SK-N-SH (cell line): ENCODE measurements around the gene AUTS2. TPM values are rescaled to one million over a fixed set of nuclear protein-coding genes. Genes with fewer than 3 reads are reported as not detected.

Experiments used
- CTCF ChIA-PET: fragments of 300-600, 350-600 bp; formaldehyde crosslinking; extraction: SDS; loops from one replicate; lab custom pipeline; 2021; lab: Yijun Ruan, JAX
- POLR2A ChIA-PET: fragments of 350-600 bp; sonication (Branson Sonifier 250); formaldehyde crosslinking; extraction: SDS; loops from one replicate; lab custom pipeline; 2020; ENCODE audit warnings: antibody characterized with exemption, inconsistent platforms; lab: Yijun Ruan, JAX
- DNase-seq: peaks from one replicate; pipeline ENCODE4 v3.0.0; 2012
- H2AFZ ChIP-seq: fragments of 200-600 bp; sonication (generic); 2 replicates; pipeline ENCODE4 v1.8.1; 2016; ENCODE audit warnings: antibody characterized with exemption, mild to moderate bottlenecking, low read depth
- H3F3A ChIP-seq: fragments of 200-600 bp; sonication (generic); replicated peaks from 2 replicates; pipeline ENCODE3; 2016; ENCODE audit warnings: antibody characterized with exemption, mild to moderate bottlenecking; ENCODE audit not compliant: insufficient read depth
- H3K27ac ChIP-seq, 2 experiments: fragments of 200-500 bp in 1 of 2; fragments of 200-600 bp in 1 of 2; sonication (Bioruptor generic) in 1 of 2; sonication (generic), shearing (Covaris generic) in 1 of 2; 2 replicates each; pipeline versions ENCODE4 v1.5.1 to v1.6.1; 2014 to 2016; ENCODE audit warnings: low read depth in 2 of 2, inconsistent platforms in 1 of 2, low read length in 1 of 2, mild to moderate bottlenecking in 1 of 2, mixed read lengths in 1 of 2
- H3K27me3 ChIP-seq: fragments of 200-600 bp; sonication (generic), shearing (Covaris generic); 2 replicates; pipeline ENCODE4 v1.6.1; 2016; ENCODE audit warnings: mixed run types; ENCODE audit not compliant: insufficient read depth
- H3K36me3 ChIP-seq, 2 experiments: fragments of 200-500 bp in 1 of 2; fragments of 200-600 bp in 1 of 2; sonication (Bioruptor generic) in 1 of 2; sonication (generic) in 1 of 2; replicated peaks in 1 of 2; 2 replicates each; pipeline versions ENCODE3 to v1.5.1; 2014 to 2016; ENCODE audit warnings: low read length in 1 of 2, mild to moderate bottlenecking in 1 of 2; ENCODE audit not compliant: insufficient read depth in 2 of 2, control insufficient read depth in 1 of 2
- H3K4me1 ChIP-seq, 2 experiments: fragments of 200-500 bp in 1 of 2; fragments of 200-600 bp in 1 of 2; sonication (Bioruptor generic) in 1 of 2; sonication (generic), shearing (Covaris generic) in 1 of 2; 2 replicates each; pipeline versions ENCODE4 v1.5.1 to v1.6.1; 2014 to 2016; ENCODE audit warnings: low read depth in 1 of 2, low read length in 1 of 2, mixed run types in 1 of 2; ENCODE audit not compliant: insufficient read depth in 2 of 2, control insufficient read depth in 1 of 2
- H3K4me2 ChIP-seq: fragments of 200-600 bp; sonication (generic), shearing (Covaris generic); 2 replicates; pipeline ENCODE4 v1.6.1; 2017; ENCODE audit warnings: mixed run types
- H3K4me3 ChIP-seq, 2 experiments: fragments of 200-500 bp in 1 of 2; fragments of 200-600 bp in 1 of 2; sonication (Bioruptor generic) in 1 of 2; sonication (generic), shearing (Covaris generic) in 1 of 2; 2 replicates each; pipeline versions ENCODE4 v1.5.1 to v1.8.1; 2014 to 2016; ENCODE audit warnings: low read depth in 2 of 2, inconsistent platforms in 1 of 2, low read length in 1 of 2, mild to moderate bottlenecking in 1 of 2, mixed read lengths in 1 of 2, moderate library complexity in 1 of 2
- H3K79me2 ChIP-seq: fragments of 200-600 bp; sonication (generic); 2 replicates; pipeline ENCODE4 v1.8.1; 2017; ENCODE audit warnings: mild to moderate bottlenecking; ENCODE audit not compliant: insufficient read depth
- H3K9ac ChIP-seq: fragments of 200-600 bp; sonication (generic); 2 replicates; pipeline ENCODE4 v1.6.1; 2017; ENCODE audit warnings: mixed run types
- H3K9me2 ChIP-seq: fragments of 200-600 bp; sonication (generic); 2 replicates; pipeline ENCODE4 v1.6.1; 2017; ENCODE audit warnings: mixed run types
- H3K9me3 ChIP-seq: fragments of 200-600 bp; sonication (generic); 2 replicates; pipeline ENCODE4 v1.6.1; 2017; ENCODE audit warnings: mixed run types, mild to moderate bottlenecking, moderate library complexity
- H4K20me1 ChIP-seq: fragments of 200-600 bp; sonication (generic); 2 replicates; pipeline ENCODE4 v1.6.1; 2017; ENCODE audit warnings: mild to moderate bottlenecking, mixed run types; ENCODE audit not compliant: insufficient read depth
- ELF1 ChIP-seq: IDR thresholded peaks from 2 replicates; pipeline ENCODE4 v1.4.0; 2012
- EP300 ChIP-seq, 2 experiments: IDR thresholded peaks; 2 replicates each; pipeline versions ENCODE4 v1.4.0 to v1.6.1; 2012; ENCODE audit warnings: borderline replicate concordance in 1 of 2, low read depth in 1 of 2, low read length in 1 of 2
- FOSL2 ChIP-seq: IDR thresholded peaks from 2 replicates; pipeline ENCODE4 v1.4.0; 2012; ENCODE audit warnings: low read depth, mild to moderate bottlenecking, moderate library complexity, borderline replicate concordance
- GABPA ChIP-seq: IDR thresholded peaks from 2 replicates; pipeline ENCODE4 v1.4.0; 2012; ENCODE audit warnings: low read depth, mild to moderate bottlenecking
- GATA2 ChIP-seq: sonication (generic); formaldehyde crosslinking; IDR thresholded peaks from 2 replicates; pipeline ENCODE4 v1.5.0; 2020; ENCODE audit warnings: mild to moderate bottlenecking, missing genetic modification reagents
- IRF3 ChIP-seq: fragments of 150-350 bp; IDR thresholded peaks from 2 replicates; pipeline ENCODE4 v1.6.1; 2016; ENCODE audit warnings: mild to moderate bottlenecking, low read depth, low read length
- JUND ChIP-seq: IDR thresholded peaks from 2 replicates; pipeline ENCODE4 v1.4.0; 2012
- NFIC ChIP-seq: IDR thresholded peaks from 2 replicates; pipeline ENCODE4 v1.4.0; 2012; ENCODE audit warnings: borderline replicate concordance
- RCOR1 ChIP-seq: fragments of 150-350 bp; IDR thresholded peaks from 2 replicates; pipeline ENCODE4 v1.6.1; 2017; ENCODE audit warnings: antibody characterized with exemption, low read length
- TEAD4 ChIP-seq: IDR thresholded peaks from 2 replicates; pipeline ENCODE4 v1.4.0; 2012; ENCODE audit warnings: mild to moderate bottlenecking, borderline replicate concordance; ENCODE audit not compliant: insufficient read depth
- USF1 ChIP-seq: IDR thresholded peaks from 2 replicates; pipeline ENCODE4 v1.4.0; 2012; ENCODE audit warnings: low read depth, borderline replicate concordance
- WGBS: methylation state at CpG from one replicate; pipeline ENCODE4 v1.1.6; 2017; ENCODE audit warnings: low lambda C conversion rate; 5-methylcytosine and 5-hydroxymethylcytosine counted together
- polyA plus RNA-seq, 3 experiments: library from polyadenylated mRNA; depleted of rRNA; stranded (reverse); fragments of >200 nt; gene quantifications; 2 replicates each; pipeline ENCODE4 v1.2.3, GENCODE V29; 2012
- TF ChIP-seq, protein P1 (sequence below): IDR thresholded peaks from 2 replicates; pipeline ENCODE4 v1.4.0; 2012; ENCODE audit warnings: low read depth
- TF ChIP-seq, protein P2 (sequence below): IDR thresholded peaks from 2 replicates; pipeline ENCODE4; 2012
- TF ChIP-seq, protein P3 (sequence below): fragments of 150-350 bp; IDR thresholded peaks from 2 replicates; pipeline ENCODE4 v1.6.1; 2017; ENCODE audit warnings: antibody characterized with exemption, low read length, low read depth, borderline replicate concordance
- TF ChIP-seq, protein P4 (sequence below): IDR thresholded peaks from 2 replicates; pipeline ENCODE4 v1.6.1; 2012; ENCODE audit warnings: mild to moderate bottlenecking, low read depth, low read length, moderate library complexity
- TF ChIP-seq, protein P5 (sequence below): IDR thresholded peaks from 2 replicates; pipeline ENCODE4 v1.4.0; 2012; ENCODE audit warnings: low read depth, borderline replicate concordance

The AUTS2 gene
- polyA plus RNA-seq, 1 of the 3 experiments (the other 2 are of a cell fraction), result 15.6 TPM

- peaks cover 0 to 19% of the 10 kb centered on the region in 2 experiments; a peak in 2 of 4 replicates for H3K4me1 ChIP-seq
- no peak overlapping the region for H3K27ac ChIP-seq
- no peak overlapping the region for H3K4me3 ChIP-seq
- no peak overlapping the region for H3K4me2 ChIP-seq
- 82% methylated on average over 1 of the region's 1 CpG for WGBS
- ChIA-PET CTCF (no interaction called here), POLR2A (no interaction called here)
- DNase-seq, result no peak
- H3F3A ChIP-seq, result no peaks in the 10 kb centered on the region
- H3K9me3 ChIP-seq, result no peaks in the 10 kb centered on the region
- no peak overlapping the region for H2AFZ ChIP-seq
- H3K9ac ChIP-seq, result no peak overlapping the region
- H3K36me3 ChIP-seq, result no peaks in the 10 kb centered on the region
- no peaks in the 10 kb centered on the region for H4K20me1 ChIP-seq
- H3K27me3 ChIP-seq, result no peaks in the 10 kb centered on the region
- H3K9me2 ChIP-seq, result no peaks in the 10 kb centered on the region
- TF ChIP-seq IRF3, result no peak
- TF ChIP-seq FOSL2, result no peak
- no peak for TF ChIP-seq USF1
- no peak for TF ChIP-seq NFIC
- no peak for TF ChIP-seq TEAD4
- TF ChIP-seq EP300 (IDR thresholded peaks at IDR 0.05; ENCODE audit: borderline replicate concordance in 1 of 2, low read depth in 1 of 2, low read length in 1 of 2), result no peak
- TF ChIP-seq, protein P1, sequence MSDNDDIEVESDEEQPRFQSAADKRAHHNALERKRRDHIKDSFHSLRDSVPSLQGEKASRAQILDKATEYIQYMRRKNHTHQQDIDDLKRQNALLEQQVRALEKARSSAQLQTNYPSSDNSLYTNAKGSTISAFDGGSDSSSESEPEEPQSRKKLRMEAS, result no peak
- TF ChIP-seq JUND, result no peak
- no peak for TF ChIP-seq RCOR1
- TF ChIP-seq, protein P2, sequence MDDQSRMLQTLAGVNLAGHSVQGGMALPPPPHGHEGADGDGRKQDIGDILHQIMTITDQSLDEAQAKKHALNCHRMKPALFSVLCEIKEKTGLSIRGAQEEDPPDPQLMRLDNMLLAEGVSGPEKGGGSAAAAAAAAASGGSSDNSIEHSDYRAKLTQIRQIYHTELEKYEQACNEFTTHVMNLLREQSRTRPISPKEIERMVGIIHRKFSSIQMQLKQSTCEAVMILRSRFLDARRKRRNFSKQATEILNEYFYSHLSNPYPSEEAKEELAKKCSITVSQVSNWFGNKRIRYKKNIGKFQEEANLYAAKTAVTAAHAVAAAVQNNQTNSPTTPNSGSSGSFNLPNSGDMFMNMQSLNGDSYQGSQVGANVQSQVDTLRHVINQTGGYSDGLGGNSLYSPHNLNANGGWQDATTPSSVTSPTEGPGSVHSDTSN, result no peak
- TF ChIP-seq, protein P3, sequence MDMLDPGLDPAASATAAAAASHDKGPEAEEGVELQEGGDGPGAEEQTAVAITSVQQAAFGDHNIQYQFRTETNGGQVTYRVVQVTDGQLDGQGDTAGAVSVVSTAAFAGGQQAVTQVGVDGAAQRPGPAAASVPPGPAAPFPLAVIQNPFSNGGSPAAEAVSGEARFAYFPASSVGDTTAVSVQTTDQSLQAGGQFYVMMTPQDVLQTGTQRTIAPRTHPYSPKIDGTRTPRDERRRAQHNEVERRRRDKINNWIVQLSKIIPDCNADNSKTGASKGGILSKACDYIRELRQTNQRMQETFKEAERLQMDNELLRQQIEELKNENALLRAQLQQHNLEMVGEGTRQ, result no peak
- TF ChIP-seq GABPA, result no peak
- no peak for TF ChIP-seq GATA2 (CRISPR knock-in tag)
- TF ChIP-seq, protein P4, sequence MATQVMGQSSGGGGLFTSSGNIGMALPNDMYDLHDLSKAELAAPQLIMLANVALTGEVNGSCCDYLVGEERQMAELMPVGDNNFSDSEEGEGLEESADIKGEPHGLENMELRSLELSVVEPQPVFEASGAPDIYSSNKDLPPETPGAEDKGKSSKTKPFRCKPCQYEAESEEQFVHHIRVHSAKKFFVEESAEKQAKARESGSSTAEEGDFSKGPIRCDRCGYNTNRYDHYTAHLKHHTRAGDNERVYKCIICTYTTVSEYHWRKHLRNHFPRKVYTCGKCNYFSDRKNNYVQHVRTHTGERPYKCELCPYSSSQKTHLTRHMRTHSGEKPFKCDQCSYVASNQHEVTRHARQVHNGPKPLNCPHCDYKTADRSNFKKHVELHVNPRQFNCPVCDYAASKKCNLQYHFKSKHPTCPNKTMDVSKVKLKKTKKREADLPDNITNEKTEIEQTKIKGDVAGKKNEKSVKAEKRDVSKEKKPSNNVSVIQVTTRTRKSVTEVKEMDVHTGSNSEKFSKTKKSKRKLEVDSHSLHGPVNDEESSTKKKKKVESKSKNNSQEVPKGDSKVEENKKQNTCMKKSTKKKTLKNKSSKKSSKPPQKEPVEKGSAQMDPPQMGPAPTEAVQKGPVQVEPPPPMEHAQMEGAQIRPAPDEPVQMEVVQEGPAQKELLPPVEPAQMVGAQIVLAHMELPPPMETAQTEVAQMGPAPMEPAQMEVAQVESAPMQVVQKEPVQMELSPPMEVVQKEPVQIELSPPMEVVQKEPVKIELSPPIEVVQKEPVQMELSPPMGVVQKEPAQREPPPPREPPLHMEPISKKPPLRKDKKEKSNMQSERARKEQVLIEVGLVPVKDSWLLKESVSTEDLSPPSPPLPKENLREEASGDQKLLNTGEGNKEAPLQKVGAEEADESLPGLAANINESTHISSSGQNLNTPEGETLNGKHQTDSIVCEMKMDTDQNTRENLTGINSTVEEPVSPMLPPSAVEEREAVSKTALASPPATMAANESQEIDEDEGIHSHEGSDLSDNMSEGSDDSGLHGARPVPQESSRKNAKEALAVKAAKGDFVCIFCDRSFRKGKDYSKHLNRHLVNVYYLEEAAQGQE, result no peak
- TF ChIP-seq, protein P5, sequence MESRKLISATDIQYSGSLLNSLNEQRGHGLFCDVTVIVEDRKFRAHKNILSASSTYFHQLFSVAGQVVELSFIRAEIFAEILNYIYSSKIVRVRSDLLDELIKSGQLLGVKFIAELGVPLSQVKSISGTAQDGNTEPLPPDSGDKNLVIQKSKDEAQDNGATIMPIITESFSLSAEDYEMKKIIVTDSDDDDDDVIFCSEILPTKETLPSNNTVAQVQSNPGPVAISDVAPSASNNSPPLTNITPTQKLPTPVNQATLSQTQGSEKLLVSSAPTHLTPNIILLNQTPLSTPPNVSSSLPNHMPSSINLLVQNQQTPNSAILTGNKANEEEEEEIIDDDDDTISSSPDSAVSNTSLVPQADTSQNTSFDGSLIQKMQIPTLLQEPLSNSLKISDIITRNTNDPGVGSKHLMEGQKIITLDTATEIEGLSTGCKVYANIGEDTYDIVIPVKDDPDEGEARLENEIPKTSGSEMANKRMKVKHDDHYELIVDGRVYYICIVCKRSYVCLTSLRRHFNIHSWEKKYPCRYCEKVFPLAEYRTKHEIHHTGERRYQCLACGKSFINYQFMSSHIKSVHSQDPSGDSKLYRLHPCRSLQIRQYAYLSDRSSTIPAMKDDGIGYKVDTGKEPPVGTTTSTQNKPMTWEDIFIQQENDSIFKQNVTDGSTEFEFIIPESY, result no peak
- no peak for TF ChIP-seq ELF1
- H3K79me2 ChIP-seq, result no peaks in the 10 kb centered on the region
Observed at GRCh38 chr7:70371652-70372051, 773.4 kb downstream of the AUTS2 start.
